A673 (cell line): Measurements from ENCODE around the gene ALOX15. TPM values are rescaled to one million over a fixed set of nuclear protein-coding genes. Genes with fewer than 3 reads are reported as not detected.

Experiments
- BruUV-seq: library from RNA; stranded (reverse); fragments of 400-500 nt; replicated peaks from 2 replicates; lab custom pipeline; 2021; lab: Mats Ljungman, UMichigan
- CTCF ChIA-PET: fragments of 300-600 bp; sonication (Branson Sonifier 250); formaldehyde crosslinking; loops from one replicate; lab custom pipeline; 2022; ENCODE audit warnings: antibody characterized with exemption; lab: Charles Lee
- POLR2A ChIA-PET: fragments of 300-600 bp; sonication (Branson Sonifier 250); formaldehyde crosslinking; loops from one replicate; lab custom pipeline; 2022; ENCODE audit warnings: antibody characterized with exemption; ENCODE audit not compliant: low non-redundant PET; lab: Charles Lee
- DNase-seq: peaks from one replicate; pipeline ENCODE4 v3.0.0-alpha.2; 2015; ENCODE audit warnings: low spot score
- H3K27ac ChIP-seq: fragments of 200-600 bp; sonication (generic); 2 replicates; pipeline ENCODE4 v1.5.1; 2016; ENCODE audit warnings: mixed run types, low read depth, mild to moderate bottlenecking, mixed read lengths, antibody characterized with exemption, low read length; ENCODE audit not compliant: poor library complexity, severe bottlenecking
- H3K27me3 ChIP-seq: fragments of 200-600 bp; sonication (generic); replicated peaks from 2 replicates; pipeline ENCODE4 v1.6.1; 2017; ENCODE audit warnings: mixed run types, low read depth, mild to moderate bottlenecking, mixed read lengths, antibody characterized with exemption, low read length; ENCODE audit not compliant: insufficient read depth, poor library complexity
- H3K36me3 ChIP-seq: fragments of 200-600 bp; sonication (generic); 2 replicates; pipeline ENCODE4 v1.6.1; 2016; ENCODE audit warnings: mixed run types, mild to moderate bottlenecking, mixed read lengths, antibody characterized with exemption, low read length; ENCODE audit not compliant: insufficient read depth, poor library complexity, severe bottlenecking
- H3K4me1 ChIP-seq: fragments of 200-600 bp; sonication (generic); 2 replicates; pipeline ENCODE4 v1.6.1; 2017; ENCODE audit warnings: mixed run types, mild to moderate bottlenecking, mixed read lengths, antibody characterized with exemption, low read length; ENCODE audit not compliant: insufficient read depth, poor library complexity, severe bottlenecking
- H3K4me3 ChIP-seq: fragments of 200-600 bp; sonication (generic); 2 replicates; pipeline ENCODE4 v1.5.1; 2016; ENCODE audit warnings: low read depth, mixed run types, mild to moderate bottlenecking, mixed read lengths, low read length; ENCODE audit not compliant: poor library complexity, severe bottlenecking
- H3K9me3 ChIP-seq: fragments of 200-600 bp; sonication (generic); 2 replicates; pipeline ENCODE4 v1.6.1; 2016; ENCODE audit warnings: mixed run types, low read depth, mild to moderate bottlenecking, mixed read lengths, antibody characterized with exemption, low read length; ENCODE audit not compliant: poor library complexity, severe bottlenecking
- EZH2 ChIP-seq: fragments of 200-600 bp; sonication (generic); IDR thresholded peaks from 2 replicates; pipeline ENCODE4 v1.6.1; 2017; ENCODE audit warnings: borderline replicate concordance, low read depth, mild to moderate bottlenecking, mixed read lengths, antibody characterized with exemption, low read length; ENCODE audit not compliant: poor library complexity, severe bottlenecking
- intact Hi-C: fragments of 100-400 bp; cut with micrococcal nuclease; formaldehyde crosslinking; loops from one replicate; pipeline ENCODE4 v1.10.0; 2022; ENCODE audit not compliant: unreplicated experiment
- total RNA-seq: library from RNA; stranded (reverse); gene quantifications from 2 replicates; pipeline ENCODE4 v1.2.3, GENCODE V29; 2021
- TF ChIP-seq, protein P1 (sequence below): fragments of 300-800, 200-600 bp; sonication (generic); conservative IDR thresholded peaks from 2 replicates; pipeline ENCODE4 v1.5.1; 2017; ENCODE audit warnings: low read depth, mild to moderate bottlenecking, antibody characterized with exemption, low read length, moderate library complexity, mixed read lengths

Gene ALOX15
- total RNA-seq, 1 experiment from 2014 or later, result not detected

DNA sequence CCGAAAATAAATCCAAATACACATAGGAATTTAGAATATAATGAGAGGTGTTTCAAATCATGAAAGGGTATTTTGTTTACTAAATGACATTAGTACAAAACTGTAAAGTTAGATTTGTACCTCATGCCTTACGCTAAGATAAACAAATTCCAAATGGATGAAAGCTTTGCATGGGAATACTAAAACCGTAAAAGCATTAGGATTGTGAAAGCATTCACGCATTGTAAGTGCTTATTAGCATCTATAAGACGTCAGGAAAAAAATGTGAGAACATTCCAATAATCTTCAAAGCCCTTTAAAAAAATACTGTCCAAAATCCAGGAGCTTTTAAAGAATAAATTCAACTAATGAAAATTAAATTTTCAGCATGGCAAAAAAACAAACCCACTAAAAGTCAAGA lies 24.8 kb upstream of the ALOX15 start:
- DNase-seq, result no peak
- no peak overlapping the region for H3K4me3 ChIP-seq
- ChIA-PET CTCF (no interaction called here), POLR2A (no interaction called here)
- H3K27me3 ChIP-seq, result no peaks in the 10 kb centered on the region
- H3K4me1 ChIP-seq, result no peaks in the 10 kb centered on the region
- BruUV-seq, result no TSS peak
- no peaks in the 10 kb centered on the region for H3K9me3 ChIP-seq
- no peak for TF ChIP-seq EZH2
- TF ChIP-seq, protein P1, sequence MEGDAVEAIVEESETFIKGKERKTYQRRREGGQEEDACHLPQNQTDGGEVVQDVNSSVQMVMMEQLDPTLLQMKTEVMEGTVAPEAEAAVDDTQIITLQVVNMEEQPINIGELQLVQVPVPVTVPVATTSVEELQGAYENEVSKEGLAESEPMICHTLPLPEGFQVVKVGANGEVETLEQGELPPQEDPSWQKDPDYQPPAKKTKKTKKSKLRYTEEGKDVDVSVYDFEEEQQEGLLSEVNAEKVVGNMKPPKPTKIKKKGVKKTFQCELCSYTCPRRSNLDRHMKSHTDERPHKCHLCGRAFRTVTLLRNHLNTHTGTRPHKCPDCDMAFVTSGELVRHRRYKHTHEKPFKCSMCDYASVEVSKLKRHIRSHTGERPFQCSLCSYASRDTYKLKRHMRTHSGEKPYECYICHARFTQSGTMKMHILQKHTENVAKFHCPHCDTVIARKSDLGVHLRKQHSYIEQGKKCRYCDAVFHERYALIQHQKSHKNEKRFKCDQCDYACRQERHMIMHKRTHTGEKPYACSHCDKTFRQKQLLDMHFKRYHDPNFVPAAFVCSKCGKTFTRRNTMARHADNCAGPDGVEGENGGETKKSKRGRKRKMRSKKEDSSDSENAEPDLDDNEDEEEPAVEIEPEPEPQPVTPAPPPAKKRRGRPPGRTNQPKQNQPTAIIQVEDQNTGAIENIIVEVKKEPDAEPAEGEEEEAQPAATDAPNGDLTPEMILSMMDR, result no peak
- peaks cover 7% of the 10 kb centered on the region for H3K36me3 ChIP-seq
- intact Hi-C loops, result no loop called here
- H3K27ac ChIP-seq, result no peak overlapping the region

DNA sequence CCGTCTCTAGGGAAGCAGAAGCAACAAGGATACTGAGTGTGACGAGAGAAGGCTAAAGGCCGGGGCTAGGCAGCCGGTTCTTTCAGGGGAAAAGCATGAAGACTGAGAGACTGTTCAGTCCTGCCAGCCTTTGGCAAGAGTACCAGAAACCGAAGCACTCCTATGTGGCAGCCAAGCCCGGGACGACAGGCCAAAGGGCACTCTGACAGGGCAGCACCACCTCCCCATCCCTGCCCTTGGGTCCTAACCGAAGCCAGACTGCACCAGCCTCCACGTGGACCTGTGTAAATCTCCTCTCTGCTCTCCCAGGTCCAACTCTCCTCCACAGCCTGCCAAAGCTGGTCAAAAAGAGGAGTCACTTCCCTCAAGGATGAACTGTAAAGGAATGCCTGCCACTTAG lies 23.5 kb upstream of the ALOX15 start:
- ChIA-PET POLR2A (no interaction called here), CTCF (no interaction called here)
- H3K4me1 ChIP-seq, result no peaks in the 10 kb centered on the region
- BruUV-seq, result no TSS peak
- no peaks in the 10 kb centered on the region for H3K27me3 ChIP-seq
- H3K9me3 ChIP-seq, result no peaks in the 10 kb centered on the region
- DNase-seq, result no peak
- intact Hi-C loops, result no loop called here
- H3K4me3 ChIP-seq, result no peak overlapping the region
- no peak overlapping the region for H3K27ac ChIP-seq
- no peak for TF ChIP-seq EZH2
- TF ChIP-seq, protein P1, result no peak
- no peaks in the 10 kb centered on the region for H3K36me3 ChIP-seq

DNA sequence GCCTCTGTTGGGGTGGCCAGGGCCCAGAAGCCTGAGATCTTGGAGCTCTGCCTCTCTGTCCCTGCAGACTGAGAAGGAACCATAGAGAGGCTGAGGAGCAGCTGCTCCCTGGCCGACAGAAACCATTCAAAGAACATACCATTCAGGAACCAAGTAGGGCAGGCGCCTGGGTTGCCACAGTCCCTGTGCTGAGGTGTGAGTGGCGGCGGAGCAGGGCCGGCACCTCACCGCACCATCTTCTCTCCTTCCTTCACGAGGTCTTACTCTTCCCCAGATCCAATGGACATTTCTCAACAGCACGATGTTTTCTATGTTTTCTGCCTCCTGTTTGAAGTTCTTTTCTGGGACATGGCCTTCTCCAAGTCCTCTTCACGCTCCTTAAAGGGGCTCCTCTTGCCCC lies 22.8 kb upstream of the ALOX15 start:
- no peak for DNase-seq
- Histone ChIP-seq H3K27me3 (no peaks in the 10 kb centered on the region), H3K9me3 (no peaks in the 10 kb centered on the region), H3K27ac (no peak overlapping the region), H3K36me3 (no peaks in the 10 kb centered on the region), H3K4me3 (no peak overlapping the region), H3K4me1 (no peaks in the 10 kb centered on the region)
- BruUV-seq, result no TSS peak
- intact Hi-C loops, result no loop called here
- TF ChIP-seq, protein P1, result no peak
- TF ChIP-seq EZH2, result no peak
- ChIA-PET POLR2A (no interaction called here), CTCF (no interaction called here)
